Measurements from ENCODE around the gene ACCS. TPM values are rescaled to one million over a fixed set of nuclear protein-coding genes. Genes with fewer than 3 reads are reported as not detected.

Gene ACCS
- total RNA-seq, 1 donor = 21.0 TPM

GRCh38 chr11:44033856-44034255, 32.2 kb upstream of the ACCS start:
- Histone ChIP-seq H3K27ac (ENCODE audit: low read depth, low read length) (no peak overlapping the region), H3K79me2 (ENCODE audit: insufficient read depth, low read length) (no peaks in the 10 kb centered on the region), H3K27me3 (ENCODE audit: insufficient read depth, low read length) (no peaks in the 10 kb centered on the region), H3K4me3 (ENCODE audit: insufficient read depth, low read length) (no peak overlapping the region), H3K9me3 (ENCODE audit: low read depth, low read length) (no peaks in the 10 kb centered on the region), H3K4me2 (ENCODE audit: insufficient read depth, low read length) (no peak overlapping the region), H3K4me1 (ENCODE audit: insufficient read depth, low read length) (peaks cover 43% of the 10 kb centered on the region), H2AFZ (ENCODE audit: low read length) (no peak overlapping the region), H4K20me1 (ENCODE audit: insufficient read depth, low read length) (no peaks in the 10 kb centered on the region), H3K36me3 (ENCODE audit: insufficient read depth, low read length) (no peaks in the 10 kb centered on the region)
- no peak for DNase-seq (ENCODE audit: insufficient read length, low spot score, missing footprints)
- TF ChIP-seq CTCF (IDR thresholded peaks at IDR 0.05; ENCODE audit: extremely low read depth, low read depth, low read length) = no peak

GRCh38 chr11:44034639-44035038, 31.4 kb upstream of the ACCS start:
- no peak overlapping the region for H3K4me3 ChIP-seq (ENCODE audit: insufficient read depth, low read length)
- H3K79me2 ChIP-seq (ENCODE audit: insufficient read depth, low read length) = no peaks in the 10 kb centered on the region
- H3K36me3 ChIP-seq (ENCODE audit: insufficient read depth, low read length) = no peaks in the 10 kb centered on the region
- no peak overlapping the region for H3K4me2 ChIP-seq (ENCODE audit: insufficient read depth, low read length)
- no peak for DNase-seq (ENCODE audit: insufficient read length, low spot score, missing footprints)
- peaks cover 43% of the 10 kb centered on the region for H3K4me1 ChIP-seq (ENCODE audit: insufficient read depth, low read length)
- H2AFZ ChIP-seq (ENCODE audit: low read length) = no peak overlapping the region
- no peaks in the 10 kb centered on the region for H3K27me3 ChIP-seq (ENCODE audit: insufficient read depth, low read length)
- H3K27ac ChIP-seq (ENCODE audit: low read depth, low read length) = no peak overlapping the region
- H3K9me3 ChIP-seq (ENCODE audit: low read depth, low read length) = no peaks in the 10 kb centered on the region
- H4K20me1 ChIP-seq (ENCODE audit: insufficient read depth, low read length) = no peaks in the 10 kb centered on the region
- TF ChIP-seq CTCF (IDR thresholded peaks at IDR 0.05; ENCODE audit: extremely low read depth, low read depth, low read length) = no peak

- Histone ChIP-seq H3K4me2 (ENCODE audit: insufficient read depth, low read length) (peak overlapping the region; percentile 30), H3K27me3 (ENCODE audit: insufficient read depth, low read length) (no peaks in the 10 kb centered on the region), H3K9me3 (ENCODE audit: low read depth, low read length) (peaks cover 3% of the 10 kb centered on the region), H3K79me2 (ENCODE audit: insufficient read depth, low read length) (no peaks in the 10 kb centered on the region), H3K27ac (ENCODE audit: low read depth, low read length) (no peak overlapping the region), H3K4me3 (ENCODE audit: insufficient read depth, low read length) (no peak overlapping the region), H4K20me1 (ENCODE audit: insufficient read depth, low read length) (no peaks in the 10 kb centered on the region), H2AFZ (ENCODE audit: low read length) (peak overlapping the region; percentile 69), H3K4me1 (ENCODE audit: insufficient read depth, low read length) (peaks cover 21% of the 10 kb centered on the region), H3K36me3 (ENCODE audit: insufficient read depth, low read length) (no peaks in the 10 kb centered on the region)
- peak; percentile 97 for TF ChIP-seq CTCF (IDR thresholded peaks at IDR 0.05; ENCODE audit: extremely low read depth, low read depth, low read length)
- peak; percentile 91 for DNase-seq (ENCODE audit: insufficient read length, low spot score, missing footprints)
These were observed 29.0 kb upstream of the ACCS start for GRCh38 chr11:44036811-44037657.

GRCh38 chr11:44037658-44037998, 28.4 kb upstream of the ACCS start:
- no peak overlapping the region for H3K4me2 ChIP-seq (ENCODE audit: insufficient read depth, low read length)
- H3K27ac ChIP-seq (ENCODE audit: low read depth, low read length) = no peak overlapping the region
- no peaks in the 10 kb centered on the region for H3K36me3 ChIP-seq (ENCODE audit: insufficient read depth, low read length)
- TF ChIP-seq CTCF (IDR thresholded peaks at IDR 0.05; ENCODE audit: extremely low read depth, low read depth, low read length) = peak; percentile 4
- no peaks in the 10 kb centered on the region for H4K20me1 ChIP-seq (ENCODE audit: insufficient read depth, low read length)
- no peak overlapping the region for H2AFZ ChIP-seq (ENCODE audit: low read length)
- DNase-seq (ENCODE audit: insufficient read length, low spot score, missing footprints) = no peak
- H3K9me3 ChIP-seq (ENCODE audit: low read depth, low read length) = peaks cover 3% of the 10 kb centered on the region
- no peak overlapping the region for H3K4me3 ChIP-seq (ENCODE audit: insufficient read depth, low read length)
- no peaks in the 10 kb centered on the region for H3K79me2 ChIP-seq (ENCODE audit: insufficient read depth, low read length)
- H3K27me3 ChIP-seq (ENCODE audit: insufficient read depth, low read length) = no peaks in the 10 kb centered on the region
- peaks cover 15% of the 10 kb centered on the region for H3K4me1 ChIP-seq (ENCODE audit: insufficient read depth, low read length)
